ENCODE results near the gene DAPK1. TPM values are rescaled to one million over a fixed set of nuclear protein-coding genes. Genes with fewer than 3 reads are reported as not detected.

Gene DAPK1
- total RNA-seq, 1 donor from 2014 or later = 29.5 TPM

- no peak for DNase-seq (ENCODE audit: low spot score)
- no peaks in the 10 kb centered on the region for H3F3A ChIP-seq (ENCODE audit: low read depth)
- TF ChIP-seq EZH2phosphoT487 (IDR thresholded peaks at IDR 0.05) = no peak
- no peak for TF ChIP-seq EZH2 (IDR thresholded peaks at IDR 0.05)
- no peak for TF ChIP-seq CTCF (IDR thresholded peaks at IDR 0.05)
- H3K27me3 Mint-ChIP-seq (ENCODE audit: insufficient read depth, low read depth) = peaks cover 4% of the 10 kb centered on the region
- no peak overlapping the region for H3K4me2 ChIP-seq
- peak overlapping the region; percentile 23 for H3K27ac Mint-ChIP-seq
- peaks cover 7% of the 10 kb centered on the region for H3K36me3 Mint-ChIP-seq
- no peaks in the 10 kb centered on the region for H3K36me3 ChIP-seq
- no peaks in the 10 kb centered on the region for H3K79me2 ChIP-seq (ENCODE audit: low read depth)
- H4K20me1 ChIP-seq (ENCODE audit: low read depth) = no peaks in the 10 kb centered on the region
- no peaks in the 10 kb centered on the region for H3K27me3 ChIP-seq
- no peaks in the 10 kb centered on the region for H3K4me1 ChIP-seq
- H3K4me3 Mint-ChIP-seq = peak overlapping the region; percentile 56
- H3K4me3 ChIP-seq = no peak overlapping the region
- H3K9me3 Mint-ChIP-seq = no peaks in the 10 kb centered on the region
- H2AFZ ChIP-seq (replicated peaks) = no peak overlapping the region
- H3K27ac ChIP-seq = no peak overlapping the region
- H3K4me1 Mint-ChIP-seq = peaks cover 17% of the 10 kb centered on the region
- H3K9ac ChIP-seq = no peak overlapping the region
- no peaks in the 10 kb centered on the region for H3K9me3 ChIP-seq (ENCODE audit: low read depth)
Observed at GRCh38 chr9:87712801-87713277, 215.2 kb downstream of the DAPK1 start.

- Mint-ChIP-seq H3K4me1 (peaks cover 17% of the 10 kb centered on the region), H3K27ac (no peak overlapping the region), H3K27me3 (ENCODE audit: insufficient read depth, low read depth) (peaks cover 4% of the 10 kb centered on the region), H3K4me3 (peak overlapping the region; percentile 56), H3K36me3 (peaks cover 6% of the 10 kb centered on the region), H3K9me3 (no peaks in the 10 kb centered on the region)
- H3K27ac ChIP-seq = no peak overlapping the region
- H3K4me3 ChIP-seq = no peak overlapping the region
- no peaks in the 10 kb centered on the region for H3K9me3 ChIP-seq (ENCODE audit: low read depth)
- no peaks in the 10 kb centered on the region for H4K20me1 ChIP-seq (ENCODE audit: low read depth)
- H3F3A ChIP-seq (ENCODE audit: low read depth) = no peaks in the 10 kb centered on the region
- H3K36me3 ChIP-seq = no peaks in the 10 kb centered on the region
- no peak overlapping the region for H2AFZ ChIP-seq (replicated peaks)
- no peak overlapping the region for H3K4me2 ChIP-seq
- no peaks in the 10 kb centered on the region for H3K4me1 ChIP-seq
- no peak for DNase-seq (ENCODE audit: low spot score)
- H3K9ac ChIP-seq = no peak overlapping the region
- TF ChIP-seq EZH2phosphoT487 (IDR thresholded peaks at IDR 0.05) = no peak
- no peak for TF ChIP-seq CTCF (IDR thresholded peaks at IDR 0.05)
- TF ChIP-seq EZH2 (IDR thresholded peaks at IDR 0.05) = no peak
- H3K27me3 ChIP-seq = no peaks in the 10 kb centered on the region
- H3K79me2 ChIP-seq (ENCODE audit: low read depth) = no peaks in the 10 kb centered on the region
Observed at GRCh38 chr9:87713278-87713987, 215.8 kb downstream of the DAPK1 start.

GRCh38 chr9:87713988-87714330 lies 216.3 kb downstream of the DAPK1 start:
- no peak overlapping the region for H2AFZ ChIP-seq (replicated peaks)
- no peak for DNase-seq (ENCODE audit: low spot score)
- H3K4me2 ChIP-seq = no peak overlapping the region
- H3K79me2 ChIP-seq (ENCODE audit: low read depth) = no peaks in the 10 kb centered on the region
- H3K4me1 Mint-ChIP-seq = peaks cover 17% of the 10 kb centered on the region
- H3K4me3 Mint-ChIP-seq = no peak overlapping the region
- H3K9me3 ChIP-seq (ENCODE audit: low read depth) = no peaks in the 10 kb centered on the region
- no peak overlapping the region for H3K27ac ChIP-seq
- no peaks in the 10 kb centered on the region for H3K36me3 ChIP-seq
- no peaks in the 10 kb centered on the region for H4K20me1 ChIP-seq (ENCODE audit: low read depth)
- H3K9ac ChIP-seq = no peak overlapping the region
- H3F3A ChIP-seq (ENCODE audit: low read depth) = no peaks in the 10 kb centered on the region
- H3K27ac Mint-ChIP-seq = no peak overlapping the region
- TF ChIP-seq EZH2 (IDR thresholded peaks at IDR 0.05) (no peak), CTCF (IDR thresholded peaks at IDR 0.05) (no peak), EZH2phosphoT487 (IDR thresholded peaks at IDR 0.05) (no peak)
- peaks cover 3% of the 10 kb centered on the region for H3K36me3 Mint-ChIP-seq
- H3K27me3 Mint-ChIP-seq (ENCODE audit: insufficient read depth, low read depth) = peaks cover 4% of the 10 kb centered on the region
- no peaks in the 10 kb centered on the region for H3K9me3 Mint-ChIP-seq
- H3K27me3 ChIP-seq = no peaks in the 10 kb centered on the region
- H3K4me3 ChIP-seq = no peak overlapping the region
- no peaks in the 10 kb centered on the region for H3K4me1 ChIP-seq

All from neural progenitor cell (in vitro differentiated cells).